CD4-positive, CD25-positive, alpha-beta regulatory T cell (primary cell): ENCODE data around the gene CNTN5. TPM values are rescaled to one million over a fixed set of nuclear protein-coding genes. Genes with fewer than 3 reads are reported as not detected.

Source experiments
- ATAC-seq, 2 donors: fragments of 150-1000 bp; cut with Tn5 transposase; one replicate each; pipeline ENCODE4 v1.10.0; 2021; ENCODE audit warnings: low read depth in 2 of 2, moderate number of reproducible peaks in 2 of 2, moderate library complexity in 1 of 2
- DNase-seq, 3 donors: peaks; one replicate each; pipeline versions ENCODE4 v3.0.0 to v3.0.0-alpha.2; 2012 to 2022; ENCODE audit warnings: mixed read lengths in 1 of 3
- H3K27ac ChIP-seq: one replicate; pipeline ENCODE4 v1.7.0; 2013; ENCODE audit warnings: mild to moderate bottlenecking, low read length; ENCODE audit not compliant: insufficient read depth, poor library complexity, severe bottlenecking
- H3K27me3 ChIP-seq: one replicate; pipeline ENCODE4 v1.7.0; 2013; ENCODE audit warnings: low read length; ENCODE audit not compliant: control insufficient read depth, insufficient read depth
- H3K36me3 ChIP-seq: one replicate; pipeline ENCODE4 v1.7.0; 2013; ENCODE audit warnings: mild to moderate bottlenecking, low read length, moderate library complexity; ENCODE audit not compliant: control insufficient read depth, insufficient read depth
- H3K4me1 ChIP-seq: 2 replicates; pipeline ENCODE4 v1.7.0; 2013; ENCODE audit warnings: mild to moderate bottlenecking, low read length; ENCODE audit not compliant: insufficient read depth, control insufficient read depth, poor library complexity, severe bottlenecking
- H3K4me3 ChIP-seq: one replicate; pipeline ENCODE4 v1.7.0; 2013; ENCODE audit warnings: low read depth, mild to moderate bottlenecking, low read length, moderate library complexity
- H3K9me3 ChIP-seq, 2 experiments: 1 replicate in 1 of 2; 2 replicates in 1 of 2; pipeline ENCODE4 v1.7.0; 2013; ENCODE audit warnings: low read length in 2 of 2, mild to moderate bottlenecking in 1 of 2, moderate library complexity in 1 of 2; ENCODE audit not compliant: control insufficient read depth in 2 of 2
- H3K27ac Mint-ChIP-seq, 3 donors: one replicate each; pipeline ENCODE4 v1.8.0; 2020 to 2022; ENCODE audit warnings: mild to moderate bottlenecking in 3 of 3, mixed read lengths in 3 of 3, moderate library complexity in 2 of 3
- H3K27me3 Mint-ChIP-seq: one replicate; pipeline ENCODE4 v1.8.0; 2022; ENCODE audit warnings: mild to moderate bottlenecking, mixed read lengths
- H3K36me3 Mint-ChIP-seq: one replicate; pipeline ENCODE4 v1.8.0; 2020; ENCODE audit warnings: mixed read lengths
- H3K4me1 Mint-ChIP-seq, 4 donors: one replicate each; pipeline ENCODE4 v1.8.0; 2020 to 2022; ENCODE audit warnings: mixed read lengths in 4 of 4, mild to moderate bottlenecking in 1 of 4
- H3K4me3 Mint-ChIP-seq, 4 donors: one replicate each; pipeline ENCODE4 v1.8.0; 2020 to 2022; ENCODE audit warnings: mild to moderate bottlenecking in 4 of 4, mixed read lengths in 4 of 4, moderate library complexity in 3 of 4
- H3K9me3 Mint-ChIP-seq, 7 donors: one replicate each; pipeline ENCODE4 v1.8.0; 2020 to 2022; ENCODE audit warnings: mixed read lengths in 7 of 7, mild to moderate bottlenecking in 3 of 7, moderate library complexity in 2 of 7
- polyA plus RNA-seq, 4 donors: library from polyadenylated mRNA; unstranded; fragments of 300-500 nt; fragmentation: Illumina TruSeq; gene quantifications; one replicate each; pipeline ENCODE4 v1.2.3, GENCODE V29; 2021
- total RNA-seq: library from RNA; stranded (reverse); gene quantifications from one replicate; pipeline ENCODE4 v1.2.3, GENCODE V29; 2022

The CNTN5 gene
- total and polyA plus RNA-seq, 5 donors from 2014 or later: not detected

GRCh38 chr11:100383357-100383865 is 1362.7 kb downstream of the CNTN5 start:
- DNase-seq (no peak), ATAC-seq (no peak)
- Histone ChIP-seq H3K27ac (no peak overlapping the region), H3K9me3 (peaks cover 0 to 6% of the 10 kb centered on the region in 2 experiments), H3K4me3 (no peak overlapping the region), H3K27me3 (no peaks in the 10 kb centered on the region), H3K4me1 (no peaks in the 10 kb centered on the region), H3K36me3 (no peaks in the 10 kb centered on the region)
- peaks cover 0 to 31% (median 28%) of the 10 kb centered on the region in 7 donors for H3K9me3 Mint-ChIP-seq
- no peak overlapping the region for H3K4me3 Mint-ChIP-seq
- H3K4me1 Mint-ChIP-seq: no peaks in the 10 kb centered on the region
- H3K27ac Mint-ChIP-seq: no peak overlapping the region
- H3K36me3 Mint-ChIP-seq: no peaks in the 10 kb centered on the region
- H3K27me3 Mint-ChIP-seq: no peaks in the 10 kb centered on the region

GRCh38 chr11:100396266-100396665 is 1375.5 kb downstream of the CNTN5 start:
- Mint-ChIP-seq H3K36me3 (no peaks in the 10 kb centered on the region), H3K27me3 (no peaks in the 10 kb centered on the region), H3K4me1 (no peaks in the 10 kb centered on the region), H3K4me3 (no peak overlapping the region), H3K27ac (no peak overlapping the region), H3K9me3 (peaks cover 0 to 25% (median 9%) of the 10 kb centered on the region in 7 donors)
- ATAC-seq: no peak
- Histone ChIP-seq H3K4me3 (no peak overlapping the region), H3K36me3 (no peaks in the 10 kb centered on the region), H3K4me1 (no peaks in the 10 kb centered on the region), H3K27ac (no peak overlapping the region), H3K27me3 (no peaks in the 10 kb centered on the region), H3K9me3 (peaks cover 0 to 4% of the 10 kb centered on the region in 2 experiments)
- DNase-seq: no peak

GRCh38 chr11:100397401-100397800 is 1376.7 kb downstream of the CNTN5 start:
- no peaks in the 10 kb centered on the region for H3K27me3 Mint-ChIP-seq
- H3K27ac Mint-ChIP-seq: no peak overlapping the region
- Histone ChIP-seq H3K9me3 (peaks cover 0 to 4% of the 10 kb centered on the region in 2 experiments), H3K4me3 (no peak overlapping the region), H3K4me1 (no peaks in the 10 kb centered on the region), H3K27me3 (no peaks in the 10 kb centered on the region), H3K27ac (no peak overlapping the region), H3K36me3 (no peaks in the 10 kb centered on the region)
- ATAC-seq: no peak
- DNase-seq: no peak
- peaks cover 0 to 27% (median 9%) of the 10 kb centered on the region in 7 donors for H3K9me3 Mint-ChIP-seq
- no peaks in the 10 kb centered on the region for H3K4me1 Mint-ChIP-seq
- no peak overlapping the region for H3K4me3 Mint-ChIP-seq
- H3K36me3 Mint-ChIP-seq: no peaks in the 10 kb centered on the region

GRCh38 chr11:100403816-100404215 is 1383.1 kb downstream of the CNTN5 start:
- H3K36me3 Mint-ChIP-seq: no peaks in the 10 kb centered on the region
- ATAC-seq (no peak), DNase-seq (no peak)
- Histone ChIP-seq H3K4me1 (no peaks in the 10 kb centered on the region), H3K9me3 (no peaks in the 10 kb centered on the region), H3K27ac (no peak overlapping the region), H3K4me3 (no peak overlapping the region), H3K36me3 (no peaks in the 10 kb centered on the region), H3K27me3 (no peaks in the 10 kb centered on the region)
- no peak overlapping the region for H3K27ac Mint-ChIP-seq
- H3K4me3 Mint-ChIP-seq: no peak overlapping the region
- peaks cover 0 to 40% (median 8%) of the 10 kb centered on the region in 7 donors for H3K9me3 Mint-ChIP-seq
- no peaks in the 10 kb centered on the region for H3K27me3 Mint-ChIP-seq
- no peaks in the 10 kb centered on the region for H3K4me1 Mint-ChIP-seq

GRCh38 chr11:100404907-100405306 is 1384.2 kb downstream of the CNTN5 start:
- no peak for DNase-seq
- Mint-ChIP-seq H3K4me1 (no peaks in the 10 kb centered on the region), H3K4me3 (no peak overlapping the region), H3K27me3 (no peaks in the 10 kb centered on the region), H3K36me3 (no peaks in the 10 kb centered on the region), H3K27ac (no peak overlapping the region), H3K9me3 (peaks cover 0 to 41% (median 4%) of the 10 kb centered on the region in 7 donors)
- Histone ChIP-seq H3K27me3 (no peaks in the 10 kb centered on the region), H3K27ac (no peak overlapping the region), H3K36me3 (no peaks in the 10 kb centered on the region), H3K4me1 (no peaks in the 10 kb centered on the region), H3K4me3 (no peak overlapping the region), H3K9me3 (no peaks in the 10 kb centered on the region)
- ATAC-seq: no peak
